ENCODE data around the gene VOPP1.

VOPP1 gene

DNA sequence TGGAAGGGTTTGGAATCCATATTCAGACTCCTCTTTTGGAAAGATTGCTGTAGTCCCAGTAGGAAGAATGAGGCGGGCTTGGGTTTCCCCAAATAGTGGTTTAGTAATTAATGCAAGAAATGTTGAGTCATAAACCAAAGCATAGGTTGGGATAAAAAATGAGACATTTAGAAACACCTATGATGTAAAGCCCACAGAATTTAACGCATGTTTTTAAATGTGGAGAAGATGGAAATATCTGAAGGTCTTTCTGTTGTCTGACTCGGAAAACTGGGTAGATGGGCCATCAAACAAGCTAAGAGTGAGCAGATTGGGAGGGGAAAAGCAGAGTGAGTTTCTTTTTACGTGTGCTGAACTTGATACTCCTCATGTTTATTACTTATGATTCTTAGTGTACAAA lies 145.0 kb downstream of the VOPP1 start:
- DNase-seq: no peak

DNA sequence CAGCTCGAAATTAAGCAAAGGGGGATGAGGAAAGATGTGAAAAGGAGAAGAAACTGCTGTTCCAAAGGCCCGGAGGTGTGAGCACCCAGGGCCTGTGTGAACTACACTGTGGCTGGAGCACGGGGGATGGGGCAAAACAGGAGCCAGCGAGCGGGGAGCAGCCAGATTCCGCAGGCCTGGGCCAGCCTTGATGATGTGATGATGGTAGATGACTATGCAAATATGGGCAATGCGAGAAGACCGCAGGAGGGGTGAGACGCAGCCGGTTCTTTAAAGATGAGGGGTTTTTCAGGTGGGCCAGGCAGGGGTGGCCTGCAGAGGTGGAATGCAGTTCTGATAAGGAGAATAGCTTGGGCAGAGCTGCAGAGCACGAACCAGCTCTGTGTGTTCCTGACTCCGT lies 145.6 kb downstream of the VOPP1 start:
- no peak for DNase-seq

DNA sequence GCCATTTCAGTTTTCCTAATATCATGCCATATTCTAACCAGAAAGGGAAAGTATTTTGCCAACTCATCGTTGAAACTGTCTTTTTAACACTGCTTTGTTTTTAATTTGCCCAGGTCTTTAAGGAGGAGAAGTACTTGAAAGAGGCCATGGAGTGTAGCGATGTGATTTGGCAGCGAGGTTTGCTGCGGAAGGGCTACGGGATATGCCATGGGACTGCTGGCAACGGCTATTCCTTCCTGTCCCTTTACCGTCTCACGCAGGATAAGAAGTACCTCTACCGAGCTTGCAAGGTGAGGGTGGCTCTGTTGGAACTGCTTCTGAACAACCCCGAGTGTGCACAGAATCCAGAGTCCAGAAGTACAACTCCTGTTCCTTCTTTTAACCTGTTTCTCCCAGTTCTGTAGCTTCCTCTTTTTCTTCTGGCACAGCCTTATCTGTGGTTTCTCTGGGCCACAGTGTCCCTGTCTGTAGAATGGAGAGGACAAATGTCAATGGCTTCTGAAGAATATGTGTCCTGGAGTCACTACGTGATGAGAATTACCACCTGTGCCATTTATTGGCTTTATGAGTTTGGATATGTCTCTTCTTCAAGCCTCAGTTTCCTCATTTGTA lies 147.1 kb downstream of the VOPP1 start:
- peak; percentile 87 for DNase-seq

DNA sequence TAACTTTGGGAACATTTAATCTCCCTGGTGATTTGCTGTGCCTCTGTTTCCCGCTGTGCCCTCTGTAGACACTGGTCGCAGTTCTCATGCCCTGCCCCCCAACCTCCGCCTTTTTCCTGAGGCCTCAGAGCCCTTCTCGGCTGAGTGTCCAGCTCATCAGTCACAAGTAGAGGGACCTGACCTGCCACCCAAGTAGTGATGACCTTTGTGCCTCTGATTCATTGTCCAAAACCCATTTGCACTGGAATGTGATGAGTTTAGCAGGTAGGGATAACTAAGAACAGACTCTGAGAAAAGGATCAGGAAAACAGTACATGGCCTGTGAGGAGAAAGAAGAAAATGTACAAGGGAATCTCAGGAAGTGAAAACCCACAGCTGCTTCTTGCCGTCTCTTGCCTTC lies 148.4 kb downstream of the VOPP1 start:
- no peak for DNase-seq

DNA sequence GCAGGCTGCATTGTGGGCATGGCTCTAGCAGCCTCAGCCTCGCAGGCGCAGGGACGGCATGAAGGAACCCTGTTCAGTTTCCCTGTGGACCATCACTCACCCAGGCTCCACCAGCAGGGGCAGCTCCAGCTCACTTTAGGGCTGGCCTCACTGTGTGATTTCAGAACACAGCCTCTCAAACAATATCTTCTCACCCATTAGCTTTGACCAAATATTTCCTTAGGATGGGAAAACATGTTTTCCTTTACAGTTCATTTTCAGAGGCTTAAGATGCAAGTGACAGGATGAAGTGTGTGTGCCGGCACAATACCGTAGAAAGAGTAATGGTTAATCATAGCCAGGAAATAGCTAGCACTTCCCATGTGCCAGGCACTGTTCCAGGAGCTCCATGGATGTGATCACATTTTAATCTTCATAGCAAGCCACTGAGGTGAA lies 149.0 kb downstream of the VOPP1 start:
- no peak for DNase-seq
